HG03135 (cell line): ENCODE results near the gene LILRA6.
"Not testable (repeated sequence)": the region's sequence is repeated elsewhere in the genome, so short reads cannot be mapped to it uniquely, and the experiment has no call there.

ENCODE experiments used
- ATAC-seq: cut with Tn5 transposase; IDR thresholded peaks from one replicate; pipeline ENCODE4 v1.9.1; 2021; ENCODE audit warnings: mild to moderate bottlenecking, moderate library complexity; ENCODE audit not compliant: unreplicated experiment

LILRA6 gene

DNA sequence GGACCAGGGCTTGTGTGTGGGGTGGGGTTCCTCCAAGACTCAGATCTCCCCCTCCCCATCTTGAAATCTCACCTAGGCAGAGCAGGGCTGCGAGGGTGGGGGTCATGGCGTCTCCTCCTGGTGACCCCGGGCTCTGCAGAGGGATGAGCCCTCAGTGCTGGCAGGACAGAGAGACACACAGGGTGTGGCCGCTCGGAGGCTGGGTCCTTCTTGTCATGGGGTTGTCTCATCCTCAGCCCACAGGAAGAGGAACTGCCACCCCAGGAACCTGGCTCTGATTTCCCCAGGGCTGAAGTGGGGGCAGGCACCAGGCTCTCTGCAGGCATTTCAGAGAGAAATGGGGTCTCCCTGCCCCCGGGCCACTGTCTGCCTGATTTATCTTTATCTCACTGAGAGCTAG, at the start of gene LILRA6:
Gene LILRA6 (minus strand): TSS at position 145 of the 400 bp plus-strand sequence.
- ATAC-seq: not testable (repeated sequence)

DNA sequence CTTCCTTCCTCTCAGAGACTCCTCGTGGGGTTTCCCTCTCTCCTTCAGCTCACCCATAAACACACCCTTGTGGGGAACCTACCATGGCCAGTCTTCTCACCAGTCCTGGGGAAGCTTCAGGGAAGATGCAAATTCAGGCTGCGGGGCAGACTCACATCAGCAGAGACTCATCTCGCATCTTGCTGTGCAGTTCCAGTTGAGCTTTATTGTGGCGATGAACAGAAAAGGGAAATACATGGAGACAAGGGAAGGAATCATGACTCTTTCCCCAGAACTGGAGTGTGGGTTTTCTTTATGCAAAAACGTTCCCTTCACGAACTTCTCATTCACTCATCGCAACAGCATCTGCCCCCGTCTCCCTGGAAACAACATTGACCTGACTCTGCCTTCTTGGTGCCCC, 46.6 kb upstream of the LILRA6 start:
- not testable (repeated sequence) for ATAC-seq

DNA sequence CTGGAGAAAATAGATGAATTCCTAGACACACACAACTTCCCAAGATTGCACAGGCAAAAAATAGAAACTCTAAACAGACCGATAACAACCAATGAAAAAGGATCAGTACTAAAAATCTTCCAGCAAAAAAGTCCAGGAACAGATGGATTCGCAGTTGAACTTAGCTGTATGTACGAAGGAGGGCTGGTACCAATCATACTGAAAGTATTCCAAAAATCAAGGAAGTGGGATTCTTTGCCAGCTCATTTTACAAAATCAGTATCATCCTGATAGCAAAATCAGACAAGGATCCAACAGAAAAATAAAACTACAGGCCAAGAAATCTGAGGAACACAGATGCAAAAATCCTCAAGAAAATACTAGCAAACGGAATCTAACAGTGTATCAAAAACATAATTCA, 44.9 kb upstream of the LILRA6 start:
- ATAC-seq: no peak

DNA sequence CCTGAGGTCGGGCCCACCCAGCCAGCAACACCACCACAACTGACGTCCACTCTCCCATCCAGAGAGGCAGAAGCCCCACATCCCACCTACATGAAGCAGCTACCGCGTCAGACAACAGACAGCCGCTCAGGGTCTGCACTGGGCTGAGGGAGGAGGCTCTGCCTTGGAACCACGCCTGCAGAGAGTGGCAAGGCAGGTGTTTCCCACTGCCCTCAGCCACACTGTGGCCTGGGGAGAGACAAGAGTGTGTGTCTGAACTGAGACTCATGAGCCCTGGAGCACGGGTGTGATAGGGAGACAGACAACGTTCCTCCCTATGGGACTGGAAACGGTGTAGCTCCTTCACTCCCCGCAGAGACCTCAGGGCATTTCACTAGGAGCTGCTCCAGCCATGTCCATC, 43.7 kb upstream of the LILRA6 start:
- ATAC-seq: not testable (repeated sequence)

DNA sequence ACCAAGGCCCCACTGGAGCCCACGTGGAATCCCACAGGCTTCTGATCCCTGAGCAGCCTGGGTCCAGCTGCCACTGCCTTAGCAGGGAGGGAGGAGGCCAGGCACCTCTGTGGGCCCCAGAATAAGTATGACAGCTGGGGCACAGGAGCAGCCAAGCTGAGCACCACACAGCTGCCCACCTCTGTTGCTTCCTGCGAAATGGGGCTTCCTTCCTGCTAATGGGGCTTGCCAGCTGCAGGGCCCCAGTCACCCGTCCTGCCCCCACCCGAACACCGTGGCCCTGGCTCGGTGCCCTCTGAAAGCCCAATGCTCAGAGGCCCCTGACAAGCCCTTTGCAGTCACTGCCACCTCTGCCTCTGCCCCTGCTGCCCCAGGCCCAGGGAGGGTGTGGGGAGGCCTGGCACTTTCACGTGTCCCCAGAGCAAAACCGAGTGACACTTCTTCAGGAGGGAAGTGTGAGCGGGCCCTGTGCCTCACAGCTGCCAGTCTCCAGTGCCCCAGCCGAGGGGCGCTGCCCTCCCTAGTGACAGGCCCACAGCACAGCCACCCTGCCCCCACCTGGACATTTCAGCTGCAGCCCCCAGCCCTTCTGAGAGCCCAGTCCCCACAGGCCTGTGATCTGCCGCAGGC, 43.0 kb upstream of the LILRA6 start:
- not testable (repeated sequence) for ATAC-seq

DNA sequence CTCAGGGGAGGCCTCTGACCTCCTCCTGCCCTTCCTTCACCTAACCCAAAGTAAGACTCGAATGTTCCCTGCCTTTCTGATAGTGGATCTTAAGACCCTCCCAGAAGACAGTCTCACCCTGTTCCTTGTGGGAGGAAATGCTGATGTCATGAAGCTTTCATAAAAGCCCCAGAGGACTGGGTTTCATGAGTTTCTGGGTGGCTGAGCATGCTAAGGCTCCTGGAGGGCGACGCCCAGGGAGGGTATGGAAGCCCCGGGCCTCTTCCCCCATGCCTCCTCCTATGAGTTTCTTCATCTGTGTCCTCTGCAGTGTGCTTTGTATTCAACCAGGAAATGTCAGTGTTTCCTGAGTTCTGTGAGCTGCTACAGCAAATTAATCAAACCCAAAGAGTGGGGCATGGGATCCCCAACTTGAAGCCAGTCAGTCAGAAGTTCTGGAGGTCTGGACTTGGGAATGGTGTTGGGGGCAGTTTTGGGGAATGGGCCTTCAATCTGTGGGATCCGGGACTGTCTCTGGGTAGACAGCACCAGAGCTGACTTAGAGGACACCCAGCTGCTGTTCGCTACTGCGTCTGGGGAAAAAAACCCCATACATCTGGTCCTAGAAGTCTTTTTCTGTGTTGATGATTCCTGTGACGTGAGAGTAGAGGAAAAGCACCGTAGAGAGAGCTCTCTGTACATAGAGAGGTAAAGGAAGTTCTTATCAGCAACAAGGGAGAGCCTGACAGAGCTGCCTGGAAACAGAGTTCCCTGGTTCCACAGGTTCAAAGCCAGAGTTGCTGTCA, 40.3 kb upstream of the LILRA6 start:
- ATAC-seq: no peak

DNA sequence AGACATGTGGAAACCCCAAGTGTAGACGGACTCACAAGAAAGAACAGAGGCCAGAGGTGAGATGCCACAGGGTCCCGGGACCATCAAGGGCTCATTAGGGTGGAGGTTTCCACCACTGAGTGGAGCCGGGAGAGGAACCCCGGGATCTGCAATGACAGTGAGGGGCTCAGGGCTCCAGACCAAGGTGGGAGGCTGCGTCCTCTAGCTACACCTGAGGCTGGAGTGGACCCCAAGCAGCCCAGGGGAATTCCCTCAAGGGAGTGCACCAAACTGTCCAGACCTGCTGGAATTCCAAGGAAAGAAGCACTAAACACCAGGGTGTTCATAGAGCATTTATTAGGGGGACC, 39.1 kb upstream of the LILRA6 start:
- not testable (repeated sequence) for ATAC-seq

DNA sequence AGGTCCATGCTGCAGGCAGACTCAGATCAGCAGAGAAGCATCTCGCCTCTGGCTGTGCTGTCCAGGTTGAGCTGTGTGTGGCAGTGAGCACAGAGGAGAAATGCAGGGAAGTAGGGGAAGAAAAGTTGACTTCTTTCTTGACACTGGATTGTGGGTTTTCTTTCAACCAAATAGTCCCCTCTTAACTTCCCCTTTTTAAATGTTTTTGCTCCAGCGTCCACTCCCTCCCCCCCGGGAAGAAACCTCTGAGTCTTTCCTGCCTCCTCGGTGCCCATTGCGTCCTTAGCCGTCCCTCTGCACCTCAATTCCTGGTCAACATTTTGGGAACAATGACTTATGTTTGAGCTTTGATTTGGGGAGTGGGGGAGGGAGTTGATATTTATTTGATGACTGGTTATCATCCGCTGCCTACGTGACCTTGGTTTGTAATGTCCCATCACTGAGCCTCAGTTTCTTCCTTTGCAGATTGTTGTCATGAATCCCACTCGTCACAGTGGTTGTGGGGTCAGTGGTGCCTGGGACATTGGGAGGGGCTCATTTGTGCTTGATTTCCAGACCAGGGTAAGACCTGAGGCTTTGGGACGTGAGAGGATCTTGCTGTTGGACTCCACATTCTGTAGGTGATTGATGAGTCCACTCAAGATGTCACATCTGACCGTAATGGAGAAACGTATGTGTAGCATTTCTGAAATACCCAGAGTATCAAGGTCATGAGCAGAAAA, 38.6 kb upstream of the LILRA6 start, which contains the start of gene LILRB2:
Gene LILRB2 (minus strand): TSS at position 104 of the 722 bp plus-strand sequence. CDS start 614 bp downstream, outside the sequence.
- no peak for ATAC-seq

DNA sequence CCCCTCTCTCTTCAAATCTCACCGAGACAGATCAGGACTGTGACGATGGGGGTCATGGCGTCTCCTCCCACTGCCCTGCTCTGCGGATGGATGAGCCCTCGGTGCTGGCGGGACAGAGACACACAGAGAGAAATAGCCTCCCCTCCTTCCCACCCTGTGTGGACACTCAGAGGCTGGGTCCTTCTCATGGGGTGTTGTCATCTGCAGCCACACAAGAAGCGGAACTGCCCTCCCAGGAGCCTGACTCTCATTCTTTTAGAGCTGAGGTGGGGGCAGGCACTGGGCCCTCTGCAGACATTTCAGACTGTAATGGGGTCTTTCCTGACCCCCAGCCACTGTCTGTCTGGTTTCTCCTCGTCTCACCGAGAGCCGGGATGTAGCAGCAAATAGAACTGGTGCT, 37.9 kb upstream of the LILRA6 start:
- not testable (repeated sequence) for ATAC-seq

DNA sequence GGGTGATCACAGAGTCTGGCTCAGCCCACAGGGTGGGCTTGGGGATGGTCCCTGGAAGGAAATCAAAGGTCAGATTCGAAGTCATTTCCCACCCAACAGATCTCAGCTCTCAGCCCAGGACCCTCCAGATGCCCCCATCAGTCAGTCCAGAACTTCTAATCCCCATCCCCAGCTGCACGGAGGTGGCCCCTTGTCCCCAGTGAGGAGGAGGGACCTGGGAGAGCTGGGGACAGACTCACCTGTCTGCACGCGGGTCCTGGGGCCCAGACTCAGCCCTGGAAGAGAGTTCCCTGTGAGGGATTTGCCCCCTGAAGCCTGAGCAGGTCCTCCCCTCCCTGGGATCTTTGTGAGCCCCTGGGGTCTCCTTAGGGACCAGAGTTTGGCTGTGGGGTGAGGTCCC, 37.4 kb upstream of the LILRA6 start:
- ATAC-seq: not testable (repeated sequence)

DNA sequence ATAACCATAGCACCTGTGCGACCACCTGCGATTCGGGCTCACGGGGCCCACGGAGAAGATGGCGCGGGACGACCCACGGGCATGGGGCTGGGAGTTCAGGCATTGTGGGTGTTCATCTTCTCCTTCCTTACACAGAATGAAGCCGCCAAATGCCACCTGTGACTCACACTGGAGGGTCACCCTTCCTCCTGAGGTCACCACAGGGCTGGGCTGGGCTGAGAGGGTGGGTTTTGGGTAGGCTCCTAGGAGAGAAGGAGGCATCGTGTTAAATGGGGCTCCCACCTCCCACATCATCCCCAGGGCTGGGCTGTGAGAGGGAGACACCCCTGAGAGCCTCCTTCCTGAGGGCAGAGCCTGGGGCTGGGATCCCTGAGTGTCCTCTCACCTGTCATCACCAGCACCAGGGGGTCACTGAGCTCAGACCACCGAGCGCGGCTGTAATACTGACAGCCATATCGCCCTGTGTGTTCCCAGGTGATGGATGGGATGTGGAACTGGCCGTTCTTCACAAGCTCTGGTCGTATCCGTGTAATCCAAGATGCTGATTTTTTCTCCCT, 36.9 kb upstream of the LILRA6 start:
- no peak for ATAC-seq

DNA sequence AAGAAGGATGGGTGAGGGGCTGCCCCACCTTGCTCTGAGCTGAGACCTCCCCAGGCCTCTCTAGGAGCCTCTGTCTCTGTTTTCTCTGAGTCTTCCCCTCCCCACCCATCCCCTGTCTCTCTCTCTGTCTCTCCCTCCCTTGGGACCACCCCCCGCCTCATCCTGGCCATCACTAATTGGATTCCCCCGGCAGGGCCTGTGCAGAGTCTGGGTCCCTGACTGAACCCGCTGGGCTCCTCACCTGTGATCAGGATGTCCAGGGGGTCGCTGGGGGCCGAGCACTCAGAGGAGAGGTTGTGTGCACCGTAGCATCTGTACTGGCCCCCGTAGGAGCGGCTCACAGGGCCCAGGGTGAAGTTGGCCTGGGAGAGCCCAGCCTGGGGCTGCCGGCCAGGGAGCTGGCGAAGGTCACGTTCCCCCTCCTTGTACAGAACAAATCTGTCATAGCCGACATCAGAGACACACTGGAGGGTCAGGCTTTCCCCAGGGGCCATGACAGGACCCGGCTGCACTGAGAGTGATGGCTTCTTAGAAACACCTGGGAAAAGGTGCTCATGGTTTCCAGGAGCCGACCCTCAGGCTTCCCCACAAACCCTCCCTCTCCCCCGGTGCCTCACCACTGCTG, 36.1 kb upstream of the LILRA6 start:
- not testable (repeated sequence) for ATAC-seq

DNA sequence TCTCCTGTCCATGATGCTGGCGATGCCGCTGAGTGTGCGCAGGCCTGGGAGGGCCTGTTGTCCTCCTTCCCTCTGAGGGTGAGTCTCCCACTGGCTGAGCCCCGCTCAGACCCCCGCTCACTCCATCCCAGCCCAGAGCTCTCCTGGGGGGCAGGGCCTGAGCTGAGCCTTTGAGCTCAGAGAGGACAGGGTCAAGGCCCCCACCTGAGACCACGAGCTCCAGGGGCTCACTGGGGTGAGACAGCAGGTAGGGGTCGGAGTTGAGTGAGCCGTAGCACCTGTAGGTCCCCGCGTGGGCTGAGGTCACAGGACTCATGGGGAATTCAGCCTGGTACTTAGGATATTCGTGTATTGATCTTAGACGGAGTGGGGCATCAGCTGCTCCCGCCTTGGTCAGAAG, 35.5 kb upstream of the LILRA6 start:
- ATAC-seq: not testable (repeated sequence)

DNA sequence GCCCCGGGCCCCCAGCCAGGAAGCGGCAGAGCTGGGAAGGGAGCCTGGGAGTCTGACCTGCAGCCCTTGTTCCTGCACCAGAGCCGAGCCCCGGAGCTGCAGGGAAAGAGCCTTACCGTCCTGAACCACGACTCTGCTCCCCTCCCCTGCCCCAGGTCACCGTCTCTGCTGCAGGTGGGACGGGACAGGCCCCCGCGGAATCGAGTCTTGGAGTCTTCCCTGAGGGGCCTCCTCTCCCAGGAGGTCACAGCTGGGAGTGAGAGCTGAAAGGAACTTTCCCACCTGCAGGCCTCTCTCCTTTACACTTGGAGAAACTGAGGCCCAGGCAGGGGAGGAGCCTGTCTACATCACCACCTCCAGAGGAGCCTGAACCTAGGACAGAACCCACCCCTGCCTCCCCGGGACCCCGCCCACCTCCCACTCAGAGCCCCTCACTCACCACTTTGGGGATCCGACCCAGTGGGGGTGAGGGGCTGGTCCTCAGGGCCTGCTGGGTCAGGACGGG, 34.6 kb upstream of the LILRA6 start:
- not testable (repeated sequence) for ATAC-seq

DNA sequence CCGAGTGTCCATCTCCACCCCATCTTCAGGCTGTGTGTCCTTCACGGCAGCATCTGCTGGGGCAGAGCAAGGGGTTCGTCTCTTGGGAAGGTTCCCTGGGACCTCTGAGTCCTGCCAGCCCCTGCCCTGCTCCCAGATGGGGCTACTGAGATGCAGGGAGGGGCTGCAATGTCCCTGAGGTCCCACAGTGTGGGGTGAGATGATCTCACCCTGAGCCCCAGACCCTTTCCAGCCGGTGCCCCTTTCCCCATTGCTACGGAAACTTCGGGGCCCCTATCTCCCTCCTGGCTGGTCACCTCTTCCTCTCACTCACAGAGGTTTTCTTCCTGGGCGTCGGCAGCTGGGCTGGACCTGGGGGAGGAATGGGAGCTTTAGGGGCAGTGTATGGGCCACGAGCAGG, 33.4 kb upstream of the LILRA6 start:
- ATAC-seq: no peak

DNA sequence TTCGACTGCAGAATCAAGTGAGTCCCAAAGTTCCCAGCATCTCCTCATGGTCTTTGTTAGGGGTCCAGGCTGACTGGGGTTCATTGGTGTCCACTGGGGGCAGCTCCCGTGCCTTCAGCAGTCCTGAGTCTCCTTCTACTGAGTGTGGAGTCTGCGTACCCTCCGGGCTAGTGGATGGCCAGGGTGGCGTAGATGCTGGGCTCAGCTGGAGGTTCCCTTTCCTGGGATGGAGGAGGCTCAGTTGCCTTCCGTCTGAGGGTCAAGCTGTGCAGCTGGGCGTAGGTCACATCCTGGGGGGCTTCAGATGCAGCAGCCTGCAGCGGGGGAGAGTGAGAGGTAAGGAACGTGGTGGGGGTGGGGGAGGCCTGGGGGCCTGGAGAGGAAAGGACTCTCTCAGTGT, 31.9 kb upstream of the LILRA6 start:
- ATAC-seq: not testable (repeated sequence)

DNA sequence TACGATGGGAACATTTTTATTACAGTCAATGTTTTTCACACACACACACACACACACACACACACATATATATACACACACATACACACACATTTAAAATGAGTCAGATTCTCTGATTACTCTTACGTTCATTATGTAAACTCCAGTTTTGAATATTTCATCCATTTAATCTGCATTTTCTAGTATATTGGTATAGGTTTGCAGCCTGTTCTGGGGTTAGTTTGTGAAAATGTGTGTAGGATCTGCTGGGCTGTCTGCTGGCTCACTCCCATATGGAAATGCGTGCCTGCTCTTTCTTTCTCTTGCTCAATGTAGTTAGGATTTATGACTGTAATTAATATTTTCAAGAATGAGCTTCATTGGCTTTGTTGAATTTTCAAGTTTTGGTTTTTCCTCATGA, 31.2 kb upstream of the LILRA6 start:
- no peak for ATAC-seq

DNA sequence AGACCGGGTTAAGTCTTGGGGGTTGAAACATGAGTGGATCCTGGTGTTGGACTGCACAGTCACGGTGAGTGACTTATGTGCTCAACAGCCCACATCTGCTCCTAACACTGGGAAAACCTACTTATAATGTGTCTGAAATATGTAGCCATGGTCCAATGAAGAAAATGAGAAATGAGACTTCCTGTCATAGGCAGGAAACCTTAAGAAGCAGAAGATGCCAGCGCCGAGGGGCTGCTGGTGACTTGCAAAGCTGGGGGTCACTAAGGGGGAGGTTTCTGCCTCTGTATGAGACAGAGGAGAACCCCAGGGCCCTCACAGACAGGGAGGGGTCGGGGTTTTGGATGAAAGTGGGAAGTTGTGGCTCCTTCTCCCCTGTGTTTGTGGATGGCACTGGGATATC, 29.6 kb upstream of the LILRA6 start:
- ATAC-seq: not testable (repeated sequence)

DNA sequence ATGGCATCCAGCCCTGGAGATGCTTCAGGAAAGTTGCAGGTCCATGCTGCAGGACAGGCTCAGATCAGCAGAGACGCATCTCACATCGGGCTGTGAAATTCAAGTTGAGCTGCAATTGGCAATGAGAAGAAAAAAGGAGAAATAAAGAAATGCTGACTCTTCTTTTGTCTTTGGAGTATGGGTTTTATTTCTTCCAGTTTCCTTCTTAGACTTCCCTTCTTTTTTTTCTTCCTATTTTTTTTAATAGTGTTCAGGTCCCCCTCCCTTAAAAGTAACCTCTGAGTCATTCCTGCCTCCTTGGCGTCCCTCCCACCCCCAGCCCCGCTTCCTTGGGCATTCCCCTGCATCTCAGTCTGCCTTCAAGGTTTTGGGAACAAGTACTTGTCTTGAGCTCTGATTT, 29.0 kb upstream of the LILRA6 start:
- ATAC-seq: not testable (repeated sequence)

DNA sequence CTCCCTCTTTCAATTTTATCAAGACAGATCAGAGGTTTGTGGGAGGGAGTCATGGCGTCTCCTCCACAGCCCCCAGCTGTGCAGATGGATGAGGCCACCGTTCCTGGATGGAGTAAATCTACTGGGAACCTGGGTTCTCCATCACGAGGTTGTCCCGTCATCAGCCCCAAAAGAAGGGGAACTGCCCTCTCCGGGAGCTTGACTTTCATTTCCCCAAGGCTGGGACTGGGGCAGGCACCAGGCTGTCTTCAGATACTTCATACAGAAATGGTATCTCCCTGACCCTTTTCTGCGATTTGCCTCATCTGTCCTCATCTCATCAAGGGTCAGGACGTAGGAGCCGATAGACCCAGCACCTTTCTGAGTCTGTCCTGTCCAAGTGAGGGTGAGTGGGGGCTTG, 28.5 kb upstream of the LILRA6 start:
- ATAC-seq: no peak

DNA sequence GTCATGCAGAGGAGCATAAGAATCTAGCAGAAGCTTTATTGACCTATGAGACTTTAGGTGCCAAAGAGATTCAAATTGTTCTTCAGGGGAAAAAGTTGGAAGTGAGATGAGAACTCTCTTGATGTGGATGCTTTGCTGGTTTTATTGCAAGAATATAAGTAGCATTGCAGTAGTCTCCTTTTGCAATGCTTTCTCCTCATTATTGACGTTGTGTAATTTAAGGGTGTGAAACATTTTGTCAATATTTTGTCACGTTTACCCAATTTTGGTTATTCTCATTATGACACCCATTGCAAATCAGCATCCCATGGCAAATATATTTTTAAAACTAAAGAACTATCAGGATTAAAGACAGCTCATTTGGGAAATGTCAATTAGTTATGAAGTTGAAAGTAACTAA, 26.3 kb upstream of the LILRA6 start:
- ATAC-seq: no peak
